HG03342 (cell line): ENCODE data around the gene PSMD5.

Experiments used
- ATAC-seq: cut with Tn5 transposase; IDR thresholded peaks from one replicate; pipeline ENCODE4 v1.9.1; 2021; ENCODE audit warnings: mild to moderate bottlenecking, moderate library complexity; ENCODE audit not compliant: unreplicated experiment

PSMD5 gene

DNA sequence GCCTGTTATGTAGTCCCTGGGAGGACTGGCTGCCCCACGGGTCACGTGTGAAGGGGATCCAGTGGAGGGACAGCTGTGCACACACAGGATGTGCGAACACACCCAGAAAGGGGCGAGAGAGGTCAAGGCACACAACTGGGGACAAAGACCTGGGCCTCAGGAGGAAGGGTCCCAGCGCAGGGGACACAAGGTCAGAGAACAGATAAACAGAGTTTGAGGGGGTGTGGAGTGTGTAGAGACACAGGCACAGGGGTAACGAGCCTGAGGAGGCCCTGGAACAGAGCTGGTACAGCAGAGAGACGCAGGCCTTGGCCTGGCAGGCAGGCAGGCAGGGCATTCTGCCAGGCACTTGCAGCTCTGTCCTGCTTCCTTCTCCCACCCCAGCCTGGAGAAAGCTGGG is 14.8 kb upstream of the PSMD5 start:
- no peak for ATAC-seq

DNA sequence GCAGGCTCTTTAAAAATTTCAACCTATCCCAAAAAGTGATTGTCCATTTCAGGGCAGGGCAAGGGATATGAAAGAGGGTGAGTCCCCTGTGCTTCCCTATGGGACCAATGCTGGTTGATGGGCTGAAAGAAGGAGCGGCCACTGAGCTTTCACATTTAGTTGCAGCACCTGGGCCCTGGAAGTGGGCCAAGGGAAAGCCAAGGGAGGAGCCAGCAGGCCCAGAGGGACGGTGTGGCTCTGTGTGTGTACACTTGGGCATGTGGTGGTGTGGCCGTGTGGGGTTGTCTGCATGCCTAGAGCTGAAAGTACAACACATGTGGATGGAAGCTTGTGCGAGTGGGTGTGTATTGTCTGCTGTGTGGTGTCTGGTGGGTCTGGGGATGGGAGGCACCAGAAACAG is 14.0 kb upstream of the PSMD5 start:
- no peak for ATAC-seq

DNA sequence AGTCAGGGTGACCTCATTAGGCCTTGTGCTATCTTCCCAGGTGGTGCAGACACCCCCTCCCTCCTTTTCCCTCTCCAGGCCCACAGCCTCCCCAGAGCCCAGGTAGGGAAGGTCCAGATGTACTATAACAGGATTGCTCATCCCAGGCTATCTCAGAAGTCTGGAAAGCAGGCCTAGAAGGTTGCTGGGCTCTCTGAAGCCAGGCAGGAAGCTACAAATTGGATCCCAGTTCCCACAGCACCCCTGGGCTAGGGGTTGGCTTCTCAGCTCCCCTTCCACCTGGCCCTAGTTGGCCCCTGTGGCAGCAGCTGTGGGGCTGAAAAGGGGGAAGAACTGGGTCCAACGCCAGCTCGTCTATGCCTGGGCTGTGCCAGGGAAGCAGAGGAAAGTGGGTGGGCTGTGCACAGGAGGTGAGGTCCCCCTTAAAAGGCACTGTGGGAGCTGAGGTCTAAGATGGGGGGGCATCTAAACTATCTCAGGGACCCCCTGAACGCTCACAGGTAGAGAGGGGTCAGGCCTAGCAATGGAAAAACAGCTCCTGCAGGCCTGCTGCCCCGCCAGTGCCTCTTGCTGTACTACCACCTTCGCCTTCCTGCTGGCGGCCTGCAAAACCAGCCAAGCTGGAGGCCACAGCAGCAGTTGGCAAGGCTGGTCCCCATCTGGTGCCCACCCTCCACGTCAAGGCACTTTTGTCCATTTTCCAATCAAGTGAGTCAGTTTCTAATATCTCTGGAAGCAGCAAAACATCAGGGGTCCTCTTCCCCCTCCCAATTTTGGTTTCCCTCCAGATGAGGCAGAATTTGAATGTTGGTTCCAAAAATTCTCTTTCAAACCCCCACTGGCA is 13.3 kb upstream of the PSMD5 start:
- ATAC-seq, result no peak

DNA sequence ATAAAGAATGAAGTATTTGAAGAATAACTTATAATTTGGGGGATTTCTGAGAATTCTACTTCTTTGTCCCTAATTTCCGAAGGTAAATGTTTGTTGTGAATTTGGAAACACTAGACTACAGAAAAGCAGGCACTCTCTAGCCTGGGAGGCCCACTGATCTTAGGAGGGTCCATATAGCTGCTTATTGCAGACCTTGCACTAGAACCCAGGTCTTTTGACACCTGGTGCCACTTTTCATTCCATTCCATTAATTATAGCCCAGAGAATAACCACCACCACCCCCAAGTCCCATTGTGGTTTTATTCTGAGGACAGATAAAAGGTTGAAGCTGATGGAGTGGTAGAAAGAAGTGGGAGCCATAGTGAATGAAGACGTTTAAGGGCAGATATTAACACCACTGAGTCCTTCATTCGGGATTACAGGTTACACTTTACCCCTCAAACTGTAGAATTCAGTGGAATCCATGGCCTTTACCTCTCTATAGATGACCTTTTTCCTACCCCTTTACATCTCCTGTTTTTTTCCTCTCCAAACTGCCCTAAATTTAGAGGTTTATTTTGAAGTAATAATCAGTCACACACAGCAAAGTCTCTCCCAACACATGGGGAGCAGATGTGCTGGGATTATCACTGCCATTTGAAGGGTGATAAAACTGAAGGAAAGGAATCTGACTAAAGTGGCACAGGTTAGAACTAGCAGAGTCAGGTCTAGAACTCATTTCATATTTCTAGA is 12.0 kb upstream of the PSMD5 start:
- no peak for ATAC-seq

DNA sequence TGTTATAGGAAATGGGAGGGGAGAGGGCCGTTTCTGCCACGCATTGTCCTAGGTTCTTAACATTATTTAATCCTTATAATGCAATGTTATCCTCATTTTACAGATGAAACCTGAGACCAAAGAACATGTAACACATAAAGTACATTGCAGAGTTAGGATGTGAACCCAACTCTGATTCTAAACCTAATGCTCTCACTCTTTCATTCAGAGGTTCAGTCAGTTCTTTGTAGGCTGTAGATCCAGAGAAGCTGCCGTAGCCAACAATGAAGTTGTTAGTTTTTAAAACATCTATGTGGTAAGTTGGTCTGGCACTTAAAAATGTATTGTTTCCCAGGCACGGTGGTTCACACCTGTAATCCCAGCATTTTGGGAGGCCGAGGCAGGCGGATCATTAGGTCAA is 10.5 kb upstream of the PSMD5 start:
- no peak for ATAC-seq

DNA sequence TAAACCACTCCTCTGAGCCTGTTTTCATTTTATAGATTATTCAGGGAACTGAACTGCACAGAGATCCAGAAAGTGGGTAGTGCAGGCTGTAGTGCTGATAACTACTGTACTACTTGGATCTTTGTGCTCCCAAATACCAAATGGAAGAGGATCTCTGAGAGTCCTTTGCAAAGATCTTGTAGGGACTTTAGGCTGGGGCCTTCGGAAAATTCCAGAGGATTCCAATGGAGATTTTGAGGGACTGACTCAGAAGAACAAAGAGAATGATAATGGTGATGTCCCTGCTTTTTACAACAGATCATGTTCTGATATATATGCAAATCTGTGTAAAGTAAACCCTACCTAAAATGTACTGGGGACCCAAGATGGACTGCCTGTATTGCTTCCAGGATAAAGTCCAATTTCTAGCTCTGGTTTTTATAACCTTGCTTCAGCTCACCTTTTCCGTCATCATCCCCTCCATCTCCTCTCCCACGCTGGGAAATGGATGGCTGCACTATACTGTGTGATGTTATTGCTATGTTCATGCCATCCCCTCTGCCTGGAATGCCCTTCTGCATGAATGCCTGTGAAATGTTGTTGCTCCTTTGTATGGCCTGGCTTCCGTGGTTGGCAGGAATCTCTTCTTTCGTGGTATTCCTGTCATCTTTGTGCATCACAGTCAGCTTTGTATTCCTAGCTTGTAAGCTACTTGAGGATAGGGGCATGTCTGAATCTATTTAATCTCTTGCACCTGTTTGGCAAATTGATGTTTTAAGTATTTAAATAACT is 9.7 kb upstream of the PSMD5 start:
- no peak for ATAC-seq

DNA sequence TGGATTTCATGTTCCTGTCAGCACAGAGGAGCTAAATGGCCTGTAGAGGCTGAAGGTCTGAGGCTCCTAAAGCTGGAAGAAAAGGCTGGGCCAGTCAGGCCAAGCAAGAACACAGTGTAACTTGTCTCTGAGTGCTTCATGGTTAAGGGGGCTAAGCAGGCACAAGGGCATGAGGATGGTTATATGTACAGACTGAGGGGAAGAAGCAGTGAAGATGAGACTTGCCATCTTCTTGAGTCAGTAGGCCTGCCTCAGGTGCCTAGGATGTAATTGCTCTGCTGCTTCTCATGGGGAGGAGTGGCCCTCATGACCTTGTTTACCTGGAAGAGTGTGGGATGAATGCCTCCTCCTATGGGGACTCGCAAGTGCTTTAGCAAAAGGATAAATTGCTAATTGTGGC is 8.7 kb upstream of the PSMD5 start:
- no peak for ATAC-seq

DNA sequence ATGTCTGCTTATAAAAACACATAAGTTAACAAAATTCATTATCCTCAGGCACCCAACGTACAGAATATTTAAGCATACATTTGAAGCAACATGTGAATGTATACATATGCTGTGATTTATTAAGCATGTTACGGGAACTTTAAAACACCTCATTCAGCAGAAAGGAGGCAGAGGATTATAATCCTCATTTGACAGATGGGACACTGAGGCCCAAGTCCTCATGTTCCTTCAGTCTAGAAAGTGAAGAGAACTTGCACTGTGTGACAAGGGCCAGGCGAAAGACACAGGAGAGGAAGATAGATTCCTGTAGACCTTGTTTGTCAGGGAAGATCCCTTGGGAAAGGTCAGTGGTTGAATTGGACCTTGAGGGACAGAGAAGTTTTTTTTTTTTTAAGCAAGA is 7.6 kb upstream of the PSMD5 start:
- no peak for ATAC-seq

DNA sequence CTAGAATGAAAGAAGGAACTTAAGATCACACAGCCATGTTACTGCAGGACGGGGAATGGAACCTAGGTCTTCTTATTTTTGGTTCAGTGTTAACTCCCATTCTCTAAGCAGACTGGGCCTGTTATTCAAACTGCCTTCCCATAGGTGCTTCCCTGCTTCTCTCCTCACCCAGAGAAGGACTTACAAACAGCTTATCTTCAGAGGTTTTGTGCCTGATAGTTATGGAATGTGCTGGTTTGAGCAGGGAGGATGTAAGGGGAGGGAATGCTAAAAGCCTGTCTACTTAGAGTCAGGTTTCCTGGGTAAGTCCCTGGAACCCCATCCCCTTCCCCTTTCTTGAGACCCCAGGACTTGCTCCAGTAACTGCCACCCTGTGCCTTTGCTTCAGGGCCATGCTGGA is 4.2 kb upstream of the PSMD5 start:
- ATAC-seq, result no peak

DNA sequence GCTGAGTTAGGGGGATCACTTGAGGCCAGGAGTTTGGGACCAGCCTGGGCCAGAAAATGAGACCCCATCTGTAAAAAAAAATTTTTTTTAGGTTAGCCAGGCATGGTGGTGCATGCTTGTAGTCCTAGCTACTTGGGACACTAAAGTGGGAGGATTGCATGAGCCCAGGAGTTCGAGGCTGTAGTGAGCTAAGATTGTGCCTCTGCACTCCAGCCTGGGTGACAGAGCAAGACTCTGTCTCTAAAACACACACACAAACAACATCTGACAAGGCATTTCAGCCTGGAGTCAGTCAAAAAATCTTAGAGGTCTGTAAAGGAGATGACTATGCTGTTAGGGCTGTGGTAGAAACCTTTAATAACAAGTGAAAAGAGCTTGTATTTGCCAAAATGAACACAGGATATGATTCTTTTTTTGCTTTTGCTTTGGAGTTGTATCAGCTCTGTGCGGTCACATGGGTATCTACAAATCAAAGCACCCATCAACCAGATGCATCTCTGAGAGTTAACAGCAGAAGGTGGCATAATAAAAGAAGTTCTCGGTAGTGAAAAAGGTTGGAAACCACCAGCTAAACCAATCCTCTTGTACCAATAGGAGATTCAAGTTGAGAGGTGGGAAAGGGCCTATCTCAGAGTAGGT is 3.6 kb upstream of the PSMD5 start:
- no peak for ATAC-seq

DNA sequence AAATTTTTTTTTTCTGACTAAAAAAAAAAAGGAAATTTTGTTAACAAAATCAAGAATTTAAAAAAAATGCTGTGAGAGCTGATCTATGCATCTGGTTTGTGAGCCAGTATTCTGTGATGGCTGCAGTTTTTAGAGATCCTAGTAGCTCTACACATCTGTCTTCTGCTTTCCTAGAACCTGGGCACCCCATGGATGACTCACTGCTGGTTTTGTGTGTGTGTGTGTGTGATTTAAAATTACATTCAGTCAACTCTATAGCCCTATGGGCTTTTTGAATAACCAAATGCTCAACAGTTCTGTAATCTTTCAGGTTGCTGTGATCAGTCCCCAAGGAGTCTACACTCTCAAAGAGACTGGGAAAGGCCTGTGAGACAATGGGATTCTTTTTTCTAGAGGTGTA is 2.5 kb upstream of the PSMD5 start:
- no peak for ATAC-seq

DNA sequence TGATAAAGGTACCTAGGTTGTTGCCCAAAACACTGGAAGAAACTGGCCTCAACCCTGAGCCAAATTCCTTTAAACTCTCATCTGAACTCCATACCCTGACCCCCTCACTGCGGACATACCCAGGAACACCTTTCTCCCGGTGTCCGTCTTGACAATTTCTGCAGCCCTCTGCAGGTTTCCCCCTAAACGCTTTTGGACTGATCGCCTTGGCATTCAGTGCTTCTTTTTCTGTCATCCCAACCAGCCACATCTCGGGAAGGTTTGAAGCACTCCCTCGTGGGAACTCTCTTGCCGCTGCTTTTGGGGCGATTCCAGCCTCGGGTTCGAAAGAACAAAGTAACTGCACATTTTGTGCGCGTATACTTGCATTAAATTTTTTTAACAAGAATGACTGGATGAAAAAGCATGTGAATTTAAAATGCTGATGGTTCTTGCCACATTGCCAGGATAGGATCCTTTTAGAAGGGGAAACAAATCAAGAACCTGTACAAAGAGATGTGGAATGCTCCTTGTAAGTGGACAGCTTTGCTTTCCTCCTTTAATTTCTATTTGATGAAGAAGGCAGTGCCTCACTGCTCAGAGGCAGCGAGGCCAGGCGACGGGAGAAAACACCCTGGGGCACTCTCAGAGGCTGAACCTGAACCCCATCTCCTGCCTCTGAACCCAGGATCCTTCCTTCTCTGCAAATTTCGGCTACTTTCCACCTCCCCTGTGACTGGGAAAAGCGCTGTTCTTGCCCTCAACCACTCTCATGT is 615 bp downstream of the PSMD5 start:
- ATAC-seq, result peak; percentile 4

DNA sequence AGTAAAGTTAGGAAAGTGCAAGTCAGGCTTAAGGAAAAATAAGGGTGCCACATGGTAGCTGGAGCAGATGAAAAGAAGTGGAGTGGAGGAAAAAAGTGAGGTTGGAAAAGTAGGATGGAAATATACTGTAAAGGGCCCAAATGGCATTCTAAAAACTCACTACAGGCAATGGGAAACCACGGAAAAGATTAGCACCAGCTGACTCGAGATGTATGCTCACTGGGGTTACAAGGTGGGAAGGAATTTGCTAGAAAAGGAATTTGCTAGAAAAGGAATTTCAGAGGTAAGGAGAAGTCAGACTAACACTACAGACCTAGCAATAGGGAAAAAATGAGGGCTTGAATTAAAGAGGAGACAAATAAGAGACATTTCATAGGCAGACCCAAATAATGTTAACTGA is 3.6 kb downstream of the PSMD5 start:
- no peak for ATAC-seq

DNA sequence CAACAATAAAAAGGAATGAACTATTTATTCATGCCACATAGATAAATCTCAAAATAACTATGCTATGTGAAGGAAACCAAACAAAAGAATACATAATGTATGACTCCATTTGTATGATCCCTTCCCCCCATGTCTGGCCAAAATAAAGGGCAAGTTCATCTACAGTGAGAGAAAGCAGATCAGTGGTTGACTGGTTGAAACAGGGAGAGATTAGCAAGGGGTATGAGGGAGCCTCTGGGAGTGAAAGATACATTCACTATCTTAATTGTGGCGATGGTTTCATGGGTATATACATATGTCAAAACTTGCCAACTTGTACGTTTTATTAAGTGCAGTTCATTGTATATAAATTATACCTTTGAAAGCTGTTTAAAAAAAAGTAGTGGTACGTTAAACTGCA is 4.8 kb downstream of the PSMD5 start:
- no peak for ATAC-seq

DNA sequence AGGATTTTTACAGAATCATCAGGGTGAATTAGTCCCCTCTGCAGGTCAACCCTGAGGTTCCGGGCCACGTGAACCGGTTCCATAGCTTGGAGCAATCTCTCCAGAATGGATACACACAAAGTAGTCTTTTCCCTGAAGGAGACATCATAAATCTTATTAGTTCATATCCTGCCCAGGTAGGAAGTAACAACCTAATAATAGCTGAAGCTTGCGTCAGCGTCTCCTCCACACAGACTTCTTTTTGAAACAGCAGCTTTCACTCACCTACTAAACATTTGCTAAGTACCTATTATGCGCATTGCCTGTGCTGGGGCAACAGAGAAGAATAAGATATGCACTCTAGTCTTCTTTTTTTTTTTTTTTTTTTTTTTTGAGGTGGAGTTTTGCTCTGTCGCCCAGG is 9.4 kb downstream of the PSMD5 start:
- no peak for ATAC-seq

DNA sequence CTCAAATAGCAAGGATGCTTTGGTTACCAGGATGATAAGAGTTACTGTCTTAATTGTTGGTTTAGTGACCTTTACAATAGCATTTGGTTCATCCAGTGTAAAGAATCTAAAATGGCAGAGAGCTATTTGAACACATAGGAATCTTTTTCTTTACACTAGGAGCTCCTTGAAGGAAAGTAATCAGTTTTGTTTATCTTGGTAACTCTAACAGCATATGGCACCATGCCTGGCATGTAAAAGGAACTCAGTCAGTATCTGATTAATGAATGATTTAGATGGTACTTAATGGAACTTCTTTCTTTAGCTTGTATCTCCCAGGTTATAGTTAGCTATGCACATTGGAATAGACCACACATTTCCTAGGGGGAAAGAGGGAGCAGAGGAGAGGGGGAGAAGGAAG is 9.9 kb downstream of the PSMD5 start:
- ATAC-seq, result no peak

DNA sequence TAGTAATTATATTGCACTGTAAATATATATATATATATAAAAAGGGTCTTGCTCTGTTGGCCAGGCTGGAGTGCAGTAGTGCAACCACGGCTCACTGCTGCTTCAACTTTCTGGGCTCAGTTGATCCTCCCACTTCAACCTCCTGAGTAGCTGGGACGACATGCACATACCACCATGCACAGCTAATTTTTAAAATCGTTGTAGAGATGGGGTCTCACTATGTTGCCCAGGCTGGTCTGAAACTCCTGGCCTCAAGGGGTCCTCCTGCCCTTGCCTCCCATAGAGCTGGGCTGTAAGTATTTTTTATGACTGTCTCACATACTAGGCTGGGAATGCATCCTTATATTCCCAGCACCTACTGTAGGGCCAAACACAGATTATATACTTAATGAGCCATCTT is 11.9 kb downstream of the PSMD5 start:
- ATAC-seq, result no peak

DNA sequence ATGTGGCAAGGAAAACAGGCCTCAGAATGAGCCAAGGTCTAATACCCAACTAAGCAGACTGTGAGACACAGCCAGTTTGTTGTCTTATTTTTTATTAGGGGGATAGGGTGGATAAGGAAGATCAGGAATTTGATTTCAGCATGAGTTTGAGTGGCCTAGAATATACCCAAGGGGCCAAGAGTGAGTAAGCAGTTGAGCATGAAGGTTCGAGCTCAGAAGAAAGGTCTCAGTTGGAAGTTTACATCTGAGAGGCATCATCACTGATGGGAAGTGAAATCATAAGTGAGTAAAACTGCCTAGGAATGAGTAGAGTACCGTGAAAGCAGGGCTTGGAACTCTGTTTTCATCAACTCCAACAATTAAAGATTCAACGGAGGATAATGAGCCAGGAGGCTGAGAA is 12.6 kb downstream of the PSMD5 start:
- ATAC-seq, result no peak

DNA sequence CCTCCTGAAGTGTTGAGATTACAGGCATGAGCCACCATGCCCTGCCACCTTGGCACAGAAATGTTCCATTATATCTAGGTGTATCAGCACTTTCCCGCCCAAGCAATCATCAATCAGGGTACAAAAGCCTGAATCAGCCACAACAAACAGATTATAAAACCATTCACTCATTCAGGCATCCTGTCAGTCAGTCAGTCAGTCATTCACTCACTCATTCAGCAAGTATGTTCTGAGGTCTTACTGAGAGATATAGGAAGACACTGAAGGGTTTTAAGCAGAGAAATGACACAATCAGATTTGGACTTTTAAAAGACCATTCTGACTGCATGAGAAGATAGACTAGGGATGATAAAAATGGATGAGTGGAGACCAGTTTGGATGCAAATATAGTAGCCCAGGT is 13.1 kb downstream of the PSMD5 start:
- ATAC-seq, result no peak

DNA sequence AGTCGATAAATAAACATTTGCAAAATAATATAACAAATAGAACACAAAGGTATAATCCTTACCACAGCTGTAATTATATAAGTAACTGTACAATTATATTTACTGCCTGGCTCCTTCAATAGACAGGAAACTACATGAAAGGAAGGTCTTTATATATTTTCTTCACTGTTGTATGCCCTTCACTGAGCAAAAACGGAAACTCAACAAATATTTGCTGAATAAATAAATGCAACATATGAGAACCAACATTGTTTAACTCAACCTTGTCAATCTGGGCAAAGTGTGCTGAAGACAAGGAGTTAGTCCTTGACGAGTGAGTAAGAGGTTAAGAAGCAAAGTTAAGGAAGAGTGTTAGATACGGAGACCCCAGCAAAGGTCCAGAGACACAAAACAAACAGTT is 22.6 kb downstream of the PSMD5 start:
- ATAC-seq, result no peak

DNA sequence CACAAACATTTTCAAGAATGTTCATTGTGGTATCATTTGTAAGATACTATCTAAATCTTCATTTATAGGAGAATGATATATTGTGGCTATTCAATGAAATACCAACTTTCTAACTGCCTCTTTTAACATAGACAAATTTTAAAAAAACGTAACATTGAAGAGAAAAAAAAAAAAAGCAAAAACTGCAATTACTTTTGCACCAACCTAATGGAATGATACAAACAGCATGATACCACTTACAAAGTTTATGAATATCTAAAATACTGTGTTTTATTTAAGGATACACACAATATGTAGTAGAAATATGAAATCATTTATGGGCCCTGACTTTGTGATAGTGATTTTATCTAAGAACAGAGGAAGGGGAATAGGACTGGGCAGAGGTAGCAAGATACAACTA is 24.1 kb downstream of the PSMD5 start:
- no peak for ATAC-seq
